ENCODE measurements around the gene FAM3A.
"Not testable (repeated sequence)": the region's sequence is repeated elsewhere in the genome, so short reads cannot be mapped to it uniquely, and the experiment has no call there.

DNA sequence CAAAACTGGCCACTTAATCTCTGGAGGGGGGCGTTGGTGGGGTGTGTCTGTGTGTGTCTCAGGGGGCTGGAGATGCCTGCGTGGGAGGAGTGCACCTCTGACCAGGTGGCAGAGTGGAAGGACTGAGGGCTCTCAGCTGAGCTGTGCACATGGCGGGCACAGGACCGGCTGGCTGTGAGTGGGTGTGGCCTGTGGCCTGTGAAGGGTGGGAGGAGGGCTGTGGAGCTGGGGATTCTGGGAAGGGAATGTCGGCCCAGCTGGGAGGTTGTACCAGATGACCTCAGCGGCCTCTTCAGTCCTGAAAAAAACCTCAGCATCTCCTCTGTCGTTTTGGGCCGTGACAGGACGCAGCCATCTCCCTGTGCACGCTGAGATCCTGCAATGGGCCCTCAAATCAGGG is 46.3 kb upstream of the FAM3A start:
- TF ChIP-seq, protein P1, sequence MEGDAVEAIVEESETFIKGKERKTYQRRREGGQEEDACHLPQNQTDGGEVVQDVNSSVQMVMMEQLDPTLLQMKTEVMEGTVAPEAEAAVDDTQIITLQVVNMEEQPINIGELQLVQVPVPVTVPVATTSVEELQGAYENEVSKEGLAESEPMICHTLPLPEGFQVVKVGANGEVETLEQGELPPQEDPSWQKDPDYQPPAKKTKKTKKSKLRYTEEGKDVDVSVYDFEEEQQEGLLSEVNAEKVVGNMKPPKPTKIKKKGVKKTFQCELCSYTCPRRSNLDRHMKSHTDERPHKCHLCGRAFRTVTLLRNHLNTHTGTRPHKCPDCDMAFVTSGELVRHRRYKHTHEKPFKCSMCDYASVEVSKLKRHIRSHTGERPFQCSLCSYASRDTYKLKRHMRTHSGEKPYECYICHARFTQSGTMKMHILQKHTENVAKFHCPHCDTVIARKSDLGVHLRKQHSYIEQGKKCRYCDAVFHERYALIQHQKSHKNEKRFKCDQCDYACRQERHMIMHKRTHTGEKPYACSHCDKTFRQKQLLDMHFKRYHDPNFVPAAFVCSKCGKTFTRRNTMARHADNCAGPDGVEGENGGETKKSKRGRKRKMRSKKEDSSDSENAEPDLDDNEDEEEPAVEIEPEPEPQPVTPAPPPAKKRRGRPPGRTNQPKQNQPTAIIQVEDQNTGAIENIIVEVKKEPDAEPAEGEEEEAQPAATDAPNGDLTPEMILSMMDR (IDR thresholded peaks at IDR 0.05; ENCODE audit: poor library complexity): not testable (repeated sequence)
- TF ChIP-seq EZH2 (IDR thresholded peaks at IDR 0.05; ENCODE audit: borderline replicate concordance): not testable (repeated sequence)
